Activated CD8-positive, alpha-beta memory T cell treated with anti-CD3 and anti-CD28 coated beads for 36 hours (primary cell): ENCODE measurements around the gene SPG21. TPM values are rescaled to one million over a fixed set of nuclear protein-coding genes. Genes with fewer than 3 reads are reported as not detected.

ENCODE experiments used
- CTCF ChIA-PET: fragments of 350-600 bp; sonication (Branson Sonifier 250); formaldehyde crosslinking; loops from one replicate; lab custom pipeline; 2021; ENCODE audit warnings: antibody characterized with exemption; lab: Charles Lee
- POLR2A ChIA-PET: fragments of 350-600 bp; sonication (Branson Sonifier 250); formaldehyde crosslinking; loops from one replicate; lab custom pipeline; 2021; ENCODE audit warnings: antibody characterized with exemption; lab: Charles Lee
- total RNA-seq, 2 experiments: library from RNA; stranded (reverse); gene quantifications; one replicate each; pipeline ENCODE4 v1.2.3, GENCODE V29; 2021

Gene SPG21
- total RNA-seq, 2 experiments from 2014 or later, result 69.4 to 69.6 TPM

GRCh38 chr15:65004993-65005392, 15.3 kb upstream of the SPG21 start:
- POLR2A ChIA-PET, result no interaction called here
- CTCF ChIA-PET, result no interaction called here

GRCh38 chr15:64997745-64998375, 8.1 kb upstream of the SPG21 start:
- POLR2A ChIA-PET, result no interaction called here
- CTCF ChIA-PET, result interaction anchor here (0.6 kb wide), 1 partner anchor 290 kb away, joined by 5 read pairs; no protein-coding TSS in a partner anchor

- POLR2A ChIA-PET, result no interaction called here
- CTCF ChIA-PET, result no interaction called here
Observed at GRCh38 chr15:64997066-64997465, 7.4 kb upstream of the SPG21 start.

GRCh38 chr15:64993290-64993689, 3.6 kb upstream of the SPG21 start:
- CTCF ChIA-PET, result interaction anchor here (0.6 to 1.3 kb wide), 3 partner anchors 18 to 176 kb away, joined by 3 to 4 read pairs (median 3); no protein-coding TSS in a partner anchor
- POLR2A ChIA-PET, result no interaction called here

- POLR2A ChIA-PET, result no interaction called here
Observed at GRCh38 chr15:64991536-64992135, 1.9 kb upstream of the SPG21 start.

GRCh38 chr15:64990168-64990470, 405 bp upstream of the SPG21 start:
- POLR2A ChIA-PET, result interaction anchor here (0.6 to 1.0 kb wide), 4 partner anchors 8 to 314 kb away, joined by 3 to 12 read pairs (median 4); partner anchors contain the start of gene RNU5B-1
- CTCF ChIA-PET, result no interaction called here

More at GRCh38 chr15:64991536-64992135, 1.9 kb upstream of the SPG21 start:
- CTCF ChIA-PET, result interaction anchor here (1.0 kb wide), 1 partner anchor 20 kb away, joined by 4 read pairs; no protein-coding TSS in a partner anchor

- CTCF ChIA-PET, result no interaction called here
- POLR2A ChIA-PET, result no interaction called here
Observed at GRCh38 chr15:64987136-64987535, 2.6 kb downstream of the SPG21 start.

GRCh38 chr15:64985366-64986033, 4.2 kb downstream of the SPG21 start:
- POLR2A ChIA-PET, result no interaction called here
- CTCF ChIA-PET, result interaction anchor here (1.1 kb wide), 1 partner anchor 265 kb away, joined by 3 read pairs; no protein-coding TSS in a partner anchor

GRCh38 chr15:64982472-64982871, 7.2 kb downstream of the SPG21 start:
- CTCF ChIA-PET, result interaction anchor here (0.7 kb wide), 1 partner anchor 263 kb away, joined by 4 read pairs; no protein-coding TSS in a partner anchor
- POLR2A ChIA-PET, result no interaction called here

- POLR2A ChIA-PET, result interaction anchor here (0.5 to 0.7 kb wide), 2 partner anchors 8 to 329 kb away, joined by 4 read pairs; partner anchors contain the start of gene SPG21
- CTCF ChIA-PET, result interaction anchor here (0.7 kb wide), 1 partner anchor 262 kb away, joined by 4 read pairs; no protein-coding TSS in a partner anchor
Observed at GRCh38 chr15:64981812-64982431, 7.8 kb downstream of the SPG21 start.

GRCh38 chr15:64979252-64979710, 10.4 kb downstream of the SPG21 start:
- POLR2A ChIA-PET, result no interaction called here
- CTCF ChIA-PET, result no interaction called here

- POLR2A ChIA-PET, result interaction anchor here (0.7 kb wide), 1 partner anchor 13 kb away, joined by 3 read pairs; no protein-coding TSS in a partner anchor
- CTCF ChIA-PET, result interaction anchor here (1.2 kb wide), 1 partner anchor 9 kb away, joined by 3 read pairs; no protein-coding TSS in a partner anchor
Observed at GRCh38 chr15:64975390-64975789, 14.3 kb downstream of the SPG21 start.

GRCh38 chr15:64970698-64971097, 19.0 kb downstream of the SPG21 start:
- ChIA-PET CTCF (no interaction called here), POLR2A (no interaction called here)

- CTCF ChIA-PET, result no interaction called here
- POLR2A ChIA-PET, result no interaction called here
Observed at GRCh38 chr15:64969401-64969800, 20.3 kb downstream of the SPG21 start.

- CTCF ChIA-PET, result no interaction called here
- POLR2A ChIA-PET, result no interaction called here
Observed at GRCh38 chr15:64961013-64961412, 28.7 kb downstream of the SPG21 start.

- ChIA-PET CTCF (no interaction called here), POLR2A (no interaction called here)
Observed at GRCh38 chr15:64960153-64960552, 29.6 kb downstream of the SPG21 start.

- POLR2A ChIA-PET, result no interaction called here
- CTCF ChIA-PET, result no interaction called here
Observed at GRCh38 chr15:64959128-64959527, 30.6 kb downstream of the SPG21 start.

- POLR2A ChIA-PET, result no interaction called here
- CTCF ChIA-PET, result no interaction called here
Observed at GRCh38 chr15:64954395-64954794, 35.3 kb downstream of the SPG21 start.

GRCh38 chr15:64951777-64952418, 37.8 kb downstream of the SPG21 start:
- CTCF ChIA-PET, result no interaction called here
- POLR2A ChIA-PET, result no interaction called here
